Measurements from ENCODE around the gene GRIFIN. TPM values are rescaled to one million over a fixed set of nuclear protein-coding genes. Genes with fewer than 3 reads are reported as not detected.

The GRIFIN gene
- total RNA-seq, 3 donors from 2014 or later: not detected

GRCh38 chr7:2518737-2519118, 42.5 kb upstream of the GRIFIN start:
- no peak overlapping the region for H3K4me3 ChIP-seq
- DNase-seq (peak in 1 of 3 donors; percentile 54), ATAC-seq (no peak)
- H3K9me3 ChIP-seq: no peaks in the 10 kb centered on the region
- no peaks in the 10 kb centered on the region for H3K36me3 ChIP-seq (ENCODE audit: low read depth)
- peaks cover 36% of the 10 kb centered on the region for H3K4me1 ChIP-seq (ENCODE audit: low read depth)
- TF ChIP-seq CTCF (IDR thresholded peaks at IDR 0.05): no peak
- intact Hi-C loops (cut with DNase I, micrococcal nuclease): no loop called here

- Histone ChIP-seq H3K4me1 (ENCODE audit: low read depth) (peaks cover 27% of the 10 kb centered on the region), H3K4me3 (no peak overlapping the region), H3K36me3 (ENCODE audit: low read depth) (no peaks in the 10 kb centered on the region), H3K9me3 (no peaks in the 10 kb centered on the region)
- intact Hi-C loops (cut with DNase I, micrococcal nuclease): no loop called here
- no peak for TF ChIP-seq CTCF (IDR thresholded peaks at IDR 0.05)
- peak; percentile 65 to 77 (median 76) for DNase-seq
- ATAC-seq: peak; percentile 15
Observed at GRCh38 chr7:2517678-2518507, 41.7 kb upstream of the GRIFIN start.

GRCh38 chr7:2517026-2517425, 40.8 kb upstream of the GRIFIN start:
- intact Hi-C loops (cut with DNase I, micrococcal nuclease): no loop called here
- H3K36me3 ChIP-seq (ENCODE audit: low read depth): no peaks in the 10 kb centered on the region
- no peak for ATAC-seq
- TF ChIP-seq CTCF (IDR thresholded peaks at IDR 0.05): no peak
- H3K4me3 ChIP-seq: no peak overlapping the region
- H3K4me1 ChIP-seq (ENCODE audit: low read depth): peaks cover 25% of the 10 kb centered on the region
- DNase-seq: no peak
- no peaks in the 10 kb centered on the region for H3K9me3 ChIP-seq

- intact Hi-C loops (cut with DNase I, micrococcal nuclease): no loop called here
- H3K4me3 ChIP-seq: no peak overlapping the region
- H3K4me1 ChIP-seq (ENCODE audit: low read depth): peaks cover 28% of the 10 kb centered on the region
- TF ChIP-seq CTCF (IDR thresholded peaks at IDR 0.05): no peak
- no peaks in the 10 kb centered on the region for H3K9me3 ChIP-seq
- DNase-seq (no peak), ATAC-seq (no peak)
- H3K36me3 ChIP-seq (ENCODE audit: low read depth): no peaks in the 10 kb centered on the region
Observed at GRCh38 chr7:2516194-2516555, 40.0 kb upstream of the GRIFIN start.

GRCh38 chr7:2515424-2516193, 39.4 kb upstream of the GRIFIN start:
- Histone ChIP-seq H3K36me3 (ENCODE audit: low read depth) (no peaks in the 10 kb centered on the region), H3K4me1 (ENCODE audit: low read depth) (peaks cover 33% of the 10 kb centered on the region), H3K9me3 (no peaks in the 10 kb centered on the region), H3K4me3 (no peak overlapping the region)
- TF ChIP-seq CTCF (IDR thresholded peaks at IDR 0.05): no peak
- no peak for ATAC-seq
- DNase-seq: no peak
- intact Hi-C loops (cut with DNase I, micrococcal nuclease): no loop called here

Data from mucosa of descending colon (tissue), 3 donors.